ENCODE data around the gene HOTAIR. TPM values are rescaled to one million over a fixed set of nuclear protein-coding genes. Genes with fewer than 3 reads are reported as not detected.

The HOTAIR gene
- total and polyA plus RNA-seq, 4 donors: not detected

GRCh38 chr12:54014377-54015017 lies 39.7 kb upstream of the HOTAIR start:
- H3K36me3 ChIP-seq (ENCODE audit: control insufficient read depth in 4 of 4, insufficient read depth in 3 of 4, low read depth in 1 of 4, low read length in 3 of 4): no peaks in the 10 kb centered on the region
- H3K4me1 ChIP-seq (ENCODE audit: control insufficient read depth in 4 of 4, insufficient read depth in 4 of 4, low read length in 3 of 4): peaks cover 3 to 12% (median 9%) of the 10 kb centered on the region in 4 donors
- H3K27ac ChIP-seq (ENCODE audit: low read depth in 1 of 2, low read length in 2 of 2): no peak overlapping the region
- H3K9me3 ChIP-seq (ENCODE audit: control insufficient read depth in 4 of 4, low read length in 3 of 4): peaks cover 0 to 5% (median 0%) of the 10 kb centered on the region in 4 donors
- TF ChIP-seq NR2F2 (IDR thresholded peaks at IDR 0.05): no peak
- TF ChIP-seq, protein P1, sequence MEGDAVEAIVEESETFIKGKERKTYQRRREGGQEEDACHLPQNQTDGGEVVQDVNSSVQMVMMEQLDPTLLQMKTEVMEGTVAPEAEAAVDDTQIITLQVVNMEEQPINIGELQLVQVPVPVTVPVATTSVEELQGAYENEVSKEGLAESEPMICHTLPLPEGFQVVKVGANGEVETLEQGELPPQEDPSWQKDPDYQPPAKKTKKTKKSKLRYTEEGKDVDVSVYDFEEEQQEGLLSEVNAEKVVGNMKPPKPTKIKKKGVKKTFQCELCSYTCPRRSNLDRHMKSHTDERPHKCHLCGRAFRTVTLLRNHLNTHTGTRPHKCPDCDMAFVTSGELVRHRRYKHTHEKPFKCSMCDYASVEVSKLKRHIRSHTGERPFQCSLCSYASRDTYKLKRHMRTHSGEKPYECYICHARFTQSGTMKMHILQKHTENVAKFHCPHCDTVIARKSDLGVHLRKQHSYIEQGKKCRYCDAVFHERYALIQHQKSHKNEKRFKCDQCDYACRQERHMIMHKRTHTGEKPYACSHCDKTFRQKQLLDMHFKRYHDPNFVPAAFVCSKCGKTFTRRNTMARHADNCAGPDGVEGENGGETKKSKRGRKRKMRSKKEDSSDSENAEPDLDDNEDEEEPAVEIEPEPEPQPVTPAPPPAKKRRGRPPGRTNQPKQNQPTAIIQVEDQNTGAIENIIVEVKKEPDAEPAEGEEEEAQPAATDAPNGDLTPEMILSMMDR (IDR thresholded peaks at IDR 0.05; ENCODE audit: low read depth, low read length, missing input control): no peak
- peaks cover 6 to 49% (median 23%) of the 10 kb centered on the region in 4 donors for H3K27me3 ChIP-seq (ENCODE audit: control insufficient read depth in 4 of 4, insufficient read depth in 4 of 4, low read length in 3 of 4)
- WGBS: 8% methylated on average over 36 of the region's 36 CpGs
- no peak for DNase-seq (ENCODE audit: low spot score)
- H3K4me3 ChIP-seq (ENCODE audit: low read depth in 1 of 3, low read length in 3 of 3): peak overlapping the region in 1 of 3 donors; percentile 14
- no peak overlapping the region for H3K9ac ChIP-seq (ENCODE audit: low read depth in 1 of 2, low read length in 2 of 2)

DNA sequence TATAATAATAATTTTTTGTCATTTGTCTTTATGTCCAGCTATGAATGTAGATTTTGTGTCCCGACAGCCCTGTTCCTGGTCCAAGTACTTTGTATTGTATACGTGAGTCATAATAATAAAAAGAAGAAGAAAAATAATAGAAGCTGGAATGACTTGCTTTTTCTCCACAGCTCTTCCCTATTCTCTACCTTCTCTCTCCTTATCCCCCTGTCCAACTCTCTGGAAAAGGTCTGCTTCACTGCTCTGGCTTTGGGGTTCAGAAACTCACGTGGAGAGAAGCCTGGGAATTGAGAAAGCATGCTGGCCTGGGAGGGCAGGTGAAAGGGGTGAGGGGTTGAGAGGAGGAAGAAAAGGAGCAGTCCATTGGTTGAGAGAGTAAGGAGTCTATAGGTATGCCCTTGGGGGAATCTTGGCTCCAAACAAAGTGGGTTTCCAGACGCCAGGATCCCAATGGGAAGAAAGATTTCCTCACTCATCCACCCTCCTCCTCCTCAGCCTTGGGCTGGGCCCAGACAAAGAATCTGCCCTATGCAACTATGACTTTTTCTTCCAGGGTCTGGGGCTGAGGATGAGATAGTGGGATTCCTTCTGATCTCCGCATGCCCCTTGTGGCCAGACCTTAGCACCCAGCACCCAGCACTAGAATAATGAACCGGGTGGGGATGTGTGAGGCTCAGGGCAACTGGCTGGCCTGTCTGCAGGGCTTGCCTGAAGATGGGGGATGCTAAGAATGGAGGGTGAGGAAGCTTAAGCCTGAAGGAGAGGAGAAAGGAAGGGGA lies 38.1 kb upstream of the HOTAIR start:
- WGBS: 23% methylated on average over 6 of the region's 6 CpGs

More for the DNA sequence above, 38.1 kb upstream of the HOTAIR start:
- Histone ChIP-seq H3K4me3 (ENCODE audit: low read depth in 1 of 3, low read length in 3 of 3) (no peak overlapping the region), H3K27ac (ENCODE audit: low read depth in 1 of 2, low read length in 2 of 2) (no peak overlapping the region), H3K27me3 (ENCODE audit: control insufficient read depth in 4 of 4, insufficient read depth in 4 of 4, low read length in 3 of 4) (peaks cover 6 to 47% (median 27%) of the 10 kb centered on the region in 4 donors), H3K4me1 (ENCODE audit: control insufficient read depth in 4 of 4, insufficient read depth in 4 of 4, low read length in 3 of 4) (peaks cover 3 to 9% (median 6%) of the 10 kb centered on the region in 4 donors), H3K36me3 (ENCODE audit: control insufficient read depth in 4 of 4, insufficient read depth in 3 of 4, low read depth in 1 of 4, low read length in 3 of 4) (no peaks in the 10 kb centered on the region), H3K9ac (ENCODE audit: low read depth in 1 of 2, low read length in 2 of 2) (no peak overlapping the region), H3K9me3 (ENCODE audit: control insufficient read depth in 4 of 4, low read length in 3 of 4) (peaks cover 0 to 5% (median 0%) of the 10 kb centered on the region in 4 donors)
- no peak for DNase-seq (ENCODE audit: low spot score)
- TF ChIP-seq FOXA1 (IDR thresholded peaks at IDR 0.05) (no peak), EGR1 (IDR thresholded peaks at IDR 0.05; ENCODE audit: low read depth in 2 of 2) (no peak), HNF4G (IDR thresholded peaks at IDR 0.05) (no peak), RAD21 (IDR thresholded peaks at IDR 0.05) (no peak), MAX (IDR thresholded peaks at IDR 0.05) (no peak), HNF4A (conservative IDR thresholded peaks at IDR 0.05) (no peak), REST (IDR thresholded peaks at IDR 0.05) (no peak), TAF1 (conservative IDR thresholded peaks at IDR 0.05) (no peak), JUND (IDR thresholded peaks at IDR 0.05) (no peak), FOXA2 (IDR thresholded peaks at IDR 0.05) (no peak), RXRA (IDR thresholded peaks at IDR 0.05) (no peak), SP1 (IDR thresholded peaks at IDR 0.05) (no peak), ZBTB33 (IDR thresholded peaks at IDR 0.05) (no peak), NR2F2 (IDR thresholded peaks at IDR 0.05) (no peak), GABPA (IDR thresholded peaks at IDR 0.05 in 1 of 2, conservative IDR thresholded peaks at IDR 0.05 in 1 of 2) (no peak)
- TF ChIP-seq, protein P2, sequence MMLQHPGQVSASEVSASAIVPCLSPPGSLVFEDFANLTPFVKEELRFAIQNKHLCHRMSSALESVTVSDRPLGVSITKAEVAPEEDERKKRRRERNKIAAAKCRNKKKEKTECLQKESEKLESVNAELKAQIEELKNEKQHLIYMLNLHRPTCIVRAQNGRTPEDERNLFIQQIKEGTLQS (IDR thresholded peaks at IDR 0.05): no peak
